PC-9 (cell line): ENCODE results near the gene NDUFAF8. TPM values are rescaled to one million over a fixed set of nuclear protein-coding genes. Genes with fewer than 3 reads are reported as not detected.

Experiments used
- BruUV-seq: library from RNA; stranded (reverse); fragments of 400-500 nt; replicated peaks from 2 replicates; lab custom pipeline; 2021; lab: Mats Ljungman, UMichigan
- CTCF ChIA-PET: fragments of 300-600 bp; sonication (Branson Sonifier 250); formaldehyde crosslinking; loops from one replicate; lab custom pipeline; 2022; ENCODE audit warnings: antibody characterized with exemption; lab: Charles Lee
- POLR2A ChIA-PET: fragments of 300-600 bp; sonication (Branson Sonifier 250); formaldehyde crosslinking; loops from one replicate; lab custom pipeline; 2022; ENCODE audit warnings: antibody characterized with exemption; ENCODE audit not compliant: unreplicated experiment; lab: Charles Lee
- DNase-seq, 2 experiments: peaks; one replicate each; pipeline versions ENCODE4 v3.0.0 to v3.0.0-alpha.2; 2015 to 2022; ENCODE audit warnings: mixed read lengths in 1 of 2
- H2AFZ ChIP-seq: fragments of 200-600 bp; sonication (generic); 2 replicates; pipeline ENCODE4 v1.8.1; 2017; ENCODE audit warnings: antibody characterized with exemption
- H3F3A ChIP-seq: fragments of 200-600 bp; sonication (generic); 2 replicates; pipeline ENCODE4 v1.8.1; 2017; ENCODE audit warnings: antibody characterized with exemption, mild to moderate bottlenecking, low read depth; ENCODE audit not compliant: insufficient read depth
- H3K27ac ChIP-seq: fragments of 200-600 bp; sonication (generic); 2 replicates; pipeline ENCODE4 v1.6.1; 2016; ENCODE audit warnings: mixed run types
- H3K27me3 ChIP-seq: fragments of 200-600 bp; sonication (generic); 2 replicates; pipeline ENCODE4 v1.6.1; 2016; ENCODE audit warnings: low read depth, mixed run types; ENCODE audit not compliant: insufficient read depth
- H3K36me3 ChIP-seq: fragments of 200-600 bp; sonication (generic); 2 replicates; pipeline ENCODE4 v1.6.1; 2016; ENCODE audit warnings: low read depth, mixed run types
- H3K4me1 ChIP-seq: fragments of 200-600 bp; sonication (generic); replicated peaks from 2 replicates; pipeline ENCODE4 v1.6.1; 2016; ENCODE audit warnings: mixed run types; ENCODE audit not compliant: insufficient read depth
- H3K4me2 ChIP-seq: fragments of 200-600 bp; sonication (generic); 2 replicates; pipeline ENCODE4 v1.6.1; 2017; ENCODE audit warnings: mixed run types
- H3K4me3 ChIP-seq: fragments of 200-600 bp; sonication (generic); 2 replicates; pipeline ENCODE4 v1.6.1; 2016; ENCODE audit warnings: mixed run types
- H3K79me2 ChIP-seq: fragments of 200-600 bp; sonication (generic); 2 replicates; pipeline ENCODE4 v1.6.1; 2017; ENCODE audit warnings: low read depth, mixed run types
- H3K9me2 ChIP-seq: fragments of 200-600 bp; sonication (generic); 2 replicates; pipeline ENCODE4 v1.8.1; 2017; ENCODE audit warnings: mild to moderate bottlenecking; ENCODE audit not compliant: insufficient read depth
- H3K9me3 ChIP-seq: fragments of 200-600 bp; sonication (generic); 2 replicates; pipeline ENCODE4 v1.8.1; 2016; ENCODE audit warnings: low read depth; ENCODE audit not compliant: insufficient read depth
- H4K20me1 ChIP-seq: fragments of 200-600 bp; sonication (generic); 2 replicates; pipeline ENCODE4 v1.8.1; 2017; ENCODE audit not compliant: insufficient read depth
- CTCF ChIP-seq: fragments of 200-600 bp; sonication (generic); conservative IDR thresholded peaks from 2 replicates; pipeline ENCODE4 v1.6.1; 2017; ENCODE audit warnings: mixed run types, antibody characterized with exemption, mild to moderate bottlenecking, moderate library complexity
- EZH2 ChIP-seq: fragments of 200-600 bp; sonication (generic); IDR thresholded peaks from 2 replicates; pipeline ENCODE4 v1.8.0; 2017; ENCODE audit warnings: antibody characterized with exemption, low read depth
- intact Hi-C: fragments of 100-400 bp; cut with micrococcal nuclease; formaldehyde crosslinking; loops from one replicate; pipeline ENCODE4 v1.10.0; 2022; ENCODE audit not compliant: unreplicated experiment
- total RNA-seq: library from RNA; stranded (reverse); gene quantifications from 2 replicates; pipeline ENCODE4 v1.2.3, GENCODE V29; 2021

NDUFAF8 gene
- total RNA-seq, 1 experiment from 2014 or later = 53.3 TPM

GRCh38 chr17:81265576-81265975, 26.5 kb downstream of the NDUFAF8 start:
- Histone ChIP-seq H3K4me3 (no peak overlapping the region), H3K4me2 (no peak overlapping the region), H4K20me1 (no peaks in the 10 kb centered on the region), H3K9me3 (no peaks in the 10 kb centered on the region), H3K4me1 (no peaks in the 10 kb centered on the region), H3F3A (no peaks in the 10 kb centered on the region), H3K36me3 (no peaks in the 10 kb centered on the region), H3K9me2 (no peaks in the 10 kb centered on the region), H3K27ac (no peak overlapping the region), H2AFZ (no peak overlapping the region), H3K27me3 (no peaks in the 10 kb centered on the region), H3K79me2 (no peaks in the 10 kb centered on the region)
- TF ChIP-seq CTCF (no peak), EZH2 (no peak)
- POLR2A ChIA-PET = no interaction called here
- DNase-seq = no peak
- BruUV-seq = no TSS peak
- intact Hi-C loops = no loop called here
- CTCF ChIA-PET = no interaction called here

- BruUV-seq = no TSS peak
Observed at GRCh38 chr17:81267390-81268067, 28.4 kb downstream of the NDUFAF8 start.

GRCh38 chr17:81270279-81270678, 31.2 kb downstream of the NDUFAF8 start:
- Histone ChIP-seq H3K9me2 (no peaks in the 10 kb centered on the region), H3K27ac (no peak overlapping the region), H3K36me3 (no peaks in the 10 kb centered on the region), H3K79me2 (no peaks in the 10 kb centered on the region), H3K4me2 (no peak overlapping the region), H3K4me1 (no peaks in the 10 kb centered on the region), H3K4me3 (no peak overlapping the region), H2AFZ (no peak overlapping the region), H3K27me3 (no peaks in the 10 kb centered on the region), H4K20me1 (no peaks in the 10 kb centered on the region), H3F3A (no peaks in the 10 kb centered on the region), H3K9me3 (no peaks in the 10 kb centered on the region)
- BruUV-seq = no TSS peak
- no peak for DNase-seq
- ChIA-PET POLR2A (no interaction called here), CTCF (no interaction called here)
- TF ChIP-seq EZH2 = no peak
- no peak for TF ChIP-seq CTCF
- intact Hi-C loops = no loop called here

More at GRCh38 chr17:81267390-81268067, 28.4 kb downstream of the NDUFAF8 start:
- Histone ChIP-seq H2AFZ (no peak overlapping the region), H3K36me3 (no peaks in the 10 kb centered on the region), H3K4me3 (no peak overlapping the region), H3K4me2 (no peak overlapping the region), H3K27ac (no peak overlapping the region), H3K9me3 (no peaks in the 10 kb centered on the region), H4K20me1 (no peaks in the 10 kb centered on the region), H3K27me3 (no peaks in the 10 kb centered on the region), H3K4me1 (no peaks in the 10 kb centered on the region), H3K9me2 (no peaks in the 10 kb centered on the region), H3K79me2 (no peaks in the 10 kb centered on the region), H3F3A (no peaks in the 10 kb centered on the region)
- POLR2A ChIA-PET = interaction anchor here (0.6 to 0.7 kb wide), 2 partner anchors 64 to 353 kb away, joined by 3 to 5 read pairs; no protein-coding TSS in a partner anchor
- intact Hi-C loops = no loop called here
- no peak for TF ChIP-seq CTCF
- no peak for TF ChIP-seq EZH2
- DNase-seq = no peak
- CTCF ChIA-PET = no interaction called here
